Mononuclear cell (primary cell): Measurements from ENCODE around the gene PAQR8. TPM values are rescaled to one million over a fixed set of nuclear protein-coding genes. Genes with fewer than 3 reads are reported as not detected.

Experiments
- H3K27me3 ChIP-seq: 2 replicates; pipeline ENCODE4 v1.6.0; 2011; ENCODE audit warnings: low read length, control low read depth; ENCODE audit not compliant: insufficient read depth
- H3K4me1 ChIP-seq: 2 replicates; pipeline ENCODE4 v1.5.1; 2011; ENCODE audit warnings: mild to moderate bottlenecking, low read length, control low read depth; ENCODE audit not compliant: insufficient read depth
- H3K4me3 ChIP-seq: 2 replicates; pipeline ENCODE4 v1.5.1; 2011; ENCODE audit warnings: mild to moderate bottlenecking, low read length, moderate library complexity
- H3K9me3 ChIP-seq: 2 replicates; pipeline ENCODE4 v1.5.1; 2011; ENCODE audit warnings: low read depth, mild to moderate bottlenecking, control low read depth, low read length
- total RNA-seq: library from RNA; depleted of rRNA; stranded (reverse); fragments of >200 nt; gene quantifications from one replicate; pipeline ENCODE4 v1.2.3, GENCODE V29; 2012

The PAQR8 gene
- 2.0 TPM for total RNA-seq

GRCh38 chr6:52361945-52362442, at the start of gene PAQR8:
Gene PAQR8 (plus strand): TSS chr6:52362151. CDS start chr6:52403214, 41,063 bp downstream.
- H3K27me3 ChIP-seq: no peaks in the 10 kb centered on the region
- peaks cover 30% of the 10 kb centered on the region for H3K4me1 ChIP-seq
- H3K4me3 ChIP-seq: peak within 1 kb of the TSS; percentile 95
- H3K9me3 ChIP-seq: no peaks in the 10 kb centered on the region

- no peak overlapping the region for H3K4me3 ChIP-seq
- H3K9me3 ChIP-seq: no peaks in the 10 kb centered on the region
- peaks cover 35% of the 10 kb centered on the region for H3K4me1 ChIP-seq
- no peaks in the 10 kb centered on the region for H3K27me3 ChIP-seq
These were observed 49.5 kb upstream of the PAQR8 start for GRCh38 chr6:52312461-52312860.

GRCh38 chr6:52314752-52315151, 47.2 kb upstream of the PAQR8 start:
- Histone ChIP-seq H3K4me1 (peaks cover 35% of the 10 kb centered on the region), H3K27me3 (no peaks in the 10 kb centered on the region), H3K9me3 (no peaks in the 10 kb centered on the region), H3K4me3 (no peak overlapping the region)

GRCh38 chr6:52317211-52317610, 44.7 kb upstream of the PAQR8 start:
- Histone ChIP-seq H3K4me1 (peaks cover 26% of the 10 kb centered on the region), H3K9me3 (no peaks in the 10 kb centered on the region), H3K4me3 (no peak overlapping the region), H3K27me3 (no peaks in the 10 kb centered on the region)

- Histone ChIP-seq H3K9me3 (no peaks in the 10 kb centered on the region), H3K27me3 (no peaks in the 10 kb centered on the region), H3K4me3 (no peak overlapping the region), H3K4me1 (peaks cover 26% of the 10 kb centered on the region)
These were observed 43.9 kb upstream of the PAQR8 start for GRCh38 chr6:52317841-52318581.

- H3K4me3 ChIP-seq: no peak overlapping the region
- H3K9me3 ChIP-seq: no peaks in the 10 kb centered on the region
- peaks cover 1% of the 10 kb centered on the region for H3K4me1 ChIP-seq
- H3K27me3 ChIP-seq: no peaks in the 10 kb centered on the region
These were observed 37.8 kb upstream of the PAQR8 start for GRCh38 chr6:52324189-52324588.

- no peak overlapping the region for H3K4me3 ChIP-seq
- H3K27me3 ChIP-seq: no peaks in the 10 kb centered on the region
- no peaks in the 10 kb centered on the region for H3K9me3 ChIP-seq
- peaks cover 7% of the 10 kb centered on the region for H3K4me1 ChIP-seq
These were observed 36.1 kb upstream of the PAQR8 start for GRCh38 chr6:52325695-52326471.

GRCh38 chr6:52326540-52327364, 35.2 kb upstream of the PAQR8 start:
- H3K4me3 ChIP-seq: no peak overlapping the region
- no peaks in the 10 kb centered on the region for H3K27me3 ChIP-seq
- peaks cover 7% of the 10 kb centered on the region for H3K4me1 ChIP-seq
- no peaks in the 10 kb centered on the region for H3K9me3 ChIP-seq

GRCh38 chr6:52328303-52328662, 33.7 kb upstream of the PAQR8 start:
- H3K9me3 ChIP-seq: no peaks in the 10 kb centered on the region
- H3K27me3 ChIP-seq: no peaks in the 10 kb centered on the region
- H3K4me1 ChIP-seq: peaks cover 14% of the 10 kb centered on the region
- no peak overlapping the region for H3K4me3 ChIP-seq

- H3K4me1 ChIP-seq: peaks cover 18% of the 10 kb centered on the region
- H3K27me3 ChIP-seq: no peaks in the 10 kb centered on the region
- no peaks in the 10 kb centered on the region for H3K9me3 ChIP-seq
- H3K4me3 ChIP-seq: no peak overlapping the region
These were observed 33.2 kb upstream of the PAQR8 start for GRCh38 chr6:52328729-52329128.

GRCh38 chr6:52330470-52330869, 31.5 kb upstream of the PAQR8 start:
- Histone ChIP-seq H3K9me3 (no peaks in the 10 kb centered on the region), H3K4me3 (no peak overlapping the region), H3K27me3 (no peaks in the 10 kb centered on the region), H3K4me1 (peaks cover 32% of the 10 kb centered on the region)

GRCh38 chr6:52331793-52332457, 30.0 kb upstream of the PAQR8 start:
- Histone ChIP-seq H3K27me3 (no peaks in the 10 kb centered on the region), H3K9me3 (no peaks in the 10 kb centered on the region), H3K4me3 (no peak overlapping the region), H3K4me1 (peaks cover 35% of the 10 kb centered on the region)

GRCh38 chr6:52333840-52334200, 28.1 kb upstream of the PAQR8 start:
- H3K4me1 ChIP-seq: peaks cover 35% of the 10 kb centered on the region
- H3K4me3 ChIP-seq: no peak overlapping the region
- no peaks in the 10 kb centered on the region for H3K9me3 ChIP-seq
- no peaks in the 10 kb centered on the region for H3K27me3 ChIP-seq

- H3K4me3 ChIP-seq: no peak overlapping the region
- peaks cover 30% of the 10 kb centered on the region for H3K4me1 ChIP-seq
- H3K9me3 ChIP-seq: no peaks in the 10 kb centered on the region
- H3K27me3 ChIP-seq: no peaks in the 10 kb centered on the region
These were observed 26.4 kb upstream of the PAQR8 start for GRCh38 chr6:52335576-52335975.
